HEK293T (cell line): ENCODE measurements around the gene LY6G5B.
A peak's percentile ranks its signal among the peaks of the same experiment; 100 is the strongest.

ENCODE experiments used
- FOXM1 ChIP-seq: fragments of 450-650 bp; IDR thresholded peaks from 2 replicates; pipeline ENCODE4 v1.6.1; 2017; ENCODE audit warnings: mild to moderate bottlenecking, borderline replicate concordance
- HDGF ChIP-seq: fragments of 450-650 bp; IDR thresholded peaks from 2 replicates; pipeline ENCODE4 v1.6.1; 2017; ENCODE audit warnings: antibody characterized with exemption, borderline replicate concordance
- SUZ12 ChIP-seq: fragments of 450-650 bp; IDR thresholded peaks from 2 replicates; pipeline ENCODE4 v1.6.1; 2016; ENCODE audit warnings: mild to moderate bottlenecking

- TF ChIP-seq HDGF (no peak), SUZ12 (no peak), FOXM1 (0 out of 2 replicates have a peak, but pooled peaks have one; percentile 2)
Observed at GRCh38 chr6:31658983-31659648, 10.7 kb upstream of the LY6G5B start.
